Measurements from ENCODE around the gene TIPRL. TPM values are rescaled to one million over a fixed set of nuclear protein-coding genes. Genes with fewer than 3 reads are reported as not detected.

The TIPRL gene
- total and polyA plus RNA-seq, 12 donors, result 9.6 to 37.5 (median 30.7) TPM

- TF ChIP-seq CTCF (IDR thresholded peaks at IDR 0.05), result no peak
- Histone ChIP-seq H3K4me3 (peak overlapping the region in 7 of 10 donors; percentile 87 to 99 (median 99)), H3K9me3 (peaks cover 0 to 6% (median 0%) of the 10 kb centered on the region in 11 donors), H3K27me3 (peaks cover 0 to 6% (median 0%) of the 10 kb centered on the region in 7 donors), H3K27ac (peak overlapping the region in 2 of 10 donors; percentile 94 to 97), H3K36me3 (peaks cover 0 to 6% (median 0%) of the 10 kb centered on the region in 9 donors), H3K4me1 (peaks cover 0 to 46% (median 34%) of the 10 kb centered on the region in 9 donors)
- no peak for ATAC-seq
- intact Hi-C loops (cut with DNase I), result loop anchor here in 2 of 10 donors (2.0 to 5.0 kb wide), 2 partner anchors 43 to 46 kb away; partner anchors contain the start of gene TIPRL (in 1 of the 2)
- DNase-seq, result no peak
- WGBS, 2 donors, result 90 to 95% methylated on average over 3 of the region's 3 CpGs
Observed at GRCh38 chr1:168224991-168225390, 46.2 kb downstream of the TIPRL start.

- H3K36me3 ChIP-seq, result peaks cover 0 to 12% (median 0%) of the 10 kb centered on the region in 9 donors
- peak within 1 kb of the TSS; percentile 68 to 99 (median 98) for H3K4me3 ChIP-seq
- ATAC-seq, result peak; percentile 95 to 98 (median 96)
- peaks cover 0 to 51% (median 36%) of the 10 kb centered on the region in 9 donors for H3K4me1 ChIP-seq
- peaks cover 0 to 6% (median 0%) of the 10 kb centered on the region in 11 donors for H3K9me3 ChIP-seq
- intact Hi-C loops (cut with DNase I), result loop anchor here in 2 of 10 donors (2.0 to 5.0 kb wide), 2 partner anchors 43 to 47 kb away; partner anchors contain the start of gene TIPRL (in 1 of the 2)
- no peak for TF ChIP-seq CTCF (IDR thresholded peaks at IDR 0.05)
- H3K27me3 ChIP-seq, result peaks cover 0 to 6% (median 0%) of the 10 kb centered on the region in 7 donors
- DNase-seq, result peak; percentile 73 to 82
- 1% methylated on average over 52 to 58 of the region's 58 CpGs for WGBS, 2 donors
- H3K27ac ChIP-seq, result peak within 1 kb of the TSS; percentile 51 to 97 (median 88)
Observed at GRCh38 chr1:168225476-168226190, 46.9 kb downstream of the TIPRL start, which contains the start of gene SFT2D2. Gene SFT2D2 (plus strand): TSS chr1:168226004. CDS start chr1:168226080, 76 bp downstream.

- Histone ChIP-seq H3K27me3 (peaks cover 0 to under 1% (median 0%) of the 10 kb centered on the region in 7 donors), H3K4me1 (peaks cover 0 to 58% (median 36%) of the 10 kb centered on the region in 9 donors), H3K4me3 (peak overlapping the region in 6 of 10 donors; percentile 87 to 99 (median 98)), H3K27ac (peak overlapping the region in 7 of 10 donors; percentile 45 to 97 (median 89)), H3K9me3 (peaks cover 0 to 6% (median 0%) of the 10 kb centered on the region in 11 donors), H3K36me3 (peaks cover 0 to 32% (median 9%) of the 10 kb centered on the region in 9 donors)
- no peak for TF ChIP-seq CTCF (IDR thresholded peaks at IDR 0.05)
- no peak for DNase-seq
- intact Hi-C loops (cut with DNase I), result loop anchor here in 1 of 10 donors (5.0 kb wide), 1 partner anchor 45 kb away; no protein-coding TSS in a partner anchor
- ATAC-seq, result no peak
- WGBS, 2 donors, result 38 to 51% methylated on average over 7 of the region's 7 CpGs
Observed at GRCh38 chr1:168227620-168228019, 48.9 kb downstream of the TIPRL start.

- intact Hi-C loops (cut with DNase I), result loop anchor here in 1 of 10 donors (5.0 kb wide), 1 partner anchor 48 kb away; no protein-coding TSS in a partner anchor
- WGBS, 2 donors, result 99% methylated on average over 4 of the region's 4 CpGs
Observed at GRCh38 chr1:168229893-168230292, 51.1 kb downstream of the TIPRL start.

More at GRCh38 chr1:168229893-168230292, 51.1 kb downstream of the TIPRL start:
- H3K27me3 ChIP-seq, result no peaks in the 10 kb centered on the region
- no peak for DNase-seq
- peaks cover 0 to 56% (median 36%) of the 10 kb centered on the region in 9 donors for H3K4me1 ChIP-seq
- no peak overlapping the region for H3K4me3 ChIP-seq
- no peaks in the 10 kb centered on the region for H3K9me3 ChIP-seq
- TF ChIP-seq CTCF (IDR thresholded peaks at IDR 0.05), result no peak
- peak overlapping the region in 1 of 10 donors; percentile 89 for H3K27ac ChIP-seq
- ATAC-seq, result no peak
- H3K36me3 ChIP-seq, result peaks cover 0 to 55% (median 30%) of the 10 kb centered on the region in 9 donors
